Keratinocyte (primary cell): ENCODE measurements around the gene PIK3CD.

Source experiments
- CTCF ChIP-seq, 3 experiments: IDR thresholded peaks in 1 of 3; conservative IDR thresholded peaks in 1 of 3; optimal IDR thresholded peaks in 1 of 3; 2 replicates in 2 of 3; 3 replicates in 1 of 3; pipeline versions ENCODE3 to v1.5.1; 2011; ENCODE audit warnings: low read length in 3 of 3, mild to moderate bottlenecking in 3 of 3, moderate library complexity in 2 of 3, control low read depth in 1 of 3, inconsistent platforms in 1 of 3; ENCODE audit not compliant: insufficient read depth in 2 of 3; ENCODE audit errors: extremely low read depth in 1 of 3
- EZH2 ChIP-seq: IDR thresholded peaks from one replicate; pipeline ENCODE4 v1.6.1; 2012; ENCODE audit warnings: inconsistent platforms, mild to moderate bottlenecking, low read length, moderate library complexity

GRCh38 chr1:9687874-9688582 is 36.5 kb downstream of the PIK3CD start:
- no peak for TF ChIP-seq CTCF (optimal IDR thresholded peaks at IDR 0.05 in 1 of 3, IDR thresholded peaks at IDR 0.05 in 1 of 3, conservative IDR thresholded peaks at IDR 0.05 in 1 of 3; ENCODE audit: extremely low read depth in 1 of 3, insufficient read depth in 2 of 3, low read length in 3 of 3)
- TF ChIP-seq EZH2: no peak
